ENCODE measurements around the gene KLK12.

DNA sequence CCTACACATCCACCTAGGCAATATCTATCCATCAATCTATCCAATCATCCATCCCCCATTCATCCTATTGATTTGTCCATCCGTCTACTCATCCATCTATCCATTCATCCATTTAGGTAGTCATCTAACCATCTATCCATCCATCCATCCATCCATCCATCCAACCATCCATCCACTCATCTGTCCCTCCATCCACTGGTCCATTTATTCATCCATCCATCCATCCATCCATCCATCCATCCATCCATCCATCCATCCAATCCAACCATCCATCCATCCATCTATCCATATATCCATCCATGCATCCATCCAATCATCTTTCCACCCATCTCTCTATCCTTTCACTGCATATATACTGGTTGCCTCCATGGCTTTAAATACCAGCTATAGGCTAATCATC lies 26.2 kb upstream of the KLK12 start:
- TF ChIP-seq, protein P1, sequence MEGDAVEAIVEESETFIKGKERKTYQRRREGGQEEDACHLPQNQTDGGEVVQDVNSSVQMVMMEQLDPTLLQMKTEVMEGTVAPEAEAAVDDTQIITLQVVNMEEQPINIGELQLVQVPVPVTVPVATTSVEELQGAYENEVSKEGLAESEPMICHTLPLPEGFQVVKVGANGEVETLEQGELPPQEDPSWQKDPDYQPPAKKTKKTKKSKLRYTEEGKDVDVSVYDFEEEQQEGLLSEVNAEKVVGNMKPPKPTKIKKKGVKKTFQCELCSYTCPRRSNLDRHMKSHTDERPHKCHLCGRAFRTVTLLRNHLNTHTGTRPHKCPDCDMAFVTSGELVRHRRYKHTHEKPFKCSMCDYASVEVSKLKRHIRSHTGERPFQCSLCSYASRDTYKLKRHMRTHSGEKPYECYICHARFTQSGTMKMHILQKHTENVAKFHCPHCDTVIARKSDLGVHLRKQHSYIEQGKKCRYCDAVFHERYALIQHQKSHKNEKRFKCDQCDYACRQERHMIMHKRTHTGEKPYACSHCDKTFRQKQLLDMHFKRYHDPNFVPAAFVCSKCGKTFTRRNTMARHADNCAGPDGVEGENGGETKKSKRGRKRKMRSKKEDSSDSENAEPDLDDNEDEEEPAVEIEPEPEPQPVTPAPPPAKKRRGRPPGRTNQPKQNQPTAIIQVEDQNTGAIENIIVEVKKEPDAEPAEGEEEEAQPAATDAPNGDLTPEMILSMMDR (conservative IDR thresholded peaks at IDR 0.05; ENCODE audit: low read depth, low read length), result no peak
- TF ChIP-seq EZH2 (IDR thresholded peaks at IDR 0.05; ENCODE audit: low read length, unreplicated experiment), result no peak
